Endothelial cell of umbilical vein (primary cell): ENCODE data around the gene SMC5. TPM values are rescaled to one million over a fixed set of nuclear protein-coding genes. Genes with fewer than 3 reads are reported as not detected.
A peak's percentile ranks its signal among the peaks of the same experiment; 100 is the strongest.

Experiments used
- BruUV-seq: library from RNA; stranded (reverse); fragments of 400-500 nt; replicated peaks from 2 replicates; lab custom pipeline; 2021; lab: Mats Ljungman, UMichigan
- CTCF ChIA-PET: fragments of 300-600, 350-600 bp; sonication (Branson Sonifier 250); formaldehyde crosslinking; loops from one replicate; lab custom pipeline; 2021; ENCODE audit warnings: antibody characterized with exemption, inconsistent platforms; lab: Charles Lee
- POLR2A ChIA-PET: fragments of 300-600, 350-600 bp; sonication (Branson Sonifier 250); formaldehyde crosslinking; loops from one replicate; lab custom pipeline; 2021; ENCODE audit warnings: antibody characterized with exemption, inconsistent platforms; lab: Charles Lee
- DNase-seq: peaks from one replicate; pipeline ENCODE4 v3.0.0-alpha.2; 2011; ENCODE audit warnings: low read depth, low spot score
- FAIRE-seq: peaks from 2 replicates; lab custom pipeline; 2011; peaks lifted over from hg19 to GRCh38; lab: Jason Lieb, UNC
- H2AFZ ChIP-seq: 2 replicates; pipeline ENCODE4 v1.6.0; 2012; ENCODE audit warnings: low read depth, low read length, control low read depth, inconsistent platforms
- H3K27ac ChIP-seq: 2 replicates; pipeline ENCODE4 v1.5.1; 2011; ENCODE audit warnings: low read depth, mild to moderate bottlenecking, control low read depth, low read length, moderate library complexity; ENCODE audit not compliant: insufficient read depth
- H3K27me3 ChIP-seq, 2 experiments: 2 replicates each; pipeline versions ENCODE4 v1.6.0 to v1.6.1; 2011; ENCODE audit warnings: low read length in 2 of 2, mixed read lengths in 1 of 2; ENCODE audit not compliant: control insufficient read depth in 2 of 2, insufficient read depth in 2 of 2
- H3K36me3 ChIP-seq, 2 experiments: 2 replicates in 1 of 2; 3 replicates in 1 of 2; pipeline ENCODE4 v1.5.1; 2011; ENCODE audit warnings: low read length in 2 of 2, mild to moderate bottlenecking in 1 of 2, moderate library complexity in 1 of 2; ENCODE audit not compliant: control insufficient read depth in 2 of 2, insufficient read depth in 2 of 2; ENCODE audit errors: extremely low read depth in 1 of 2
- H3K4me1 ChIP-seq: 3 replicates; pipeline ENCODE4 v1.5.1; 2011; ENCODE audit warnings: mild to moderate bottlenecking, low read length; ENCODE audit not compliant: control insufficient read depth, insufficient read depth; ENCODE audit errors: extremely low read depth
- H3K4me2 ChIP-seq: 2 replicates; pipeline ENCODE4 v1.6.1; 2011; ENCODE audit warnings: low read length, control low read depth, mixed read lengths; ENCODE audit not compliant: insufficient read depth
- H3K4me3 ChIP-seq, 3 experiments: fragments of 200-600 bp in 1 of 3; sonication (generic), shearing (Covaris generic) in 1 of 3; replicated peaks in 1 of 3; 2 replicates each; pipeline ENCODE4 v1.5.1; 2011 to 2016; ENCODE audit warnings: control low read depth in 3 of 3, low read length in 3 of 3, mild to moderate bottlenecking in 2 of 3, inconsistent platforms in 1 of 3, low read depth in 1 of 3, moderate library complexity in 1 of 3; ENCODE audit not compliant: insufficient read depth in 1 of 3
- H3K79me2 ChIP-seq: 2 replicates; pipeline ENCODE4 v1.6.0; 2012; ENCODE audit warnings: low read length, inconsistent platforms; ENCODE audit not compliant: control insufficient read depth, insufficient read depth
- H3K9ac ChIP-seq: replicated peaks from 2 replicates; pipeline ENCODE3; 2011; ENCODE audit warnings: low read length, control low read depth; ENCODE audit not compliant: insufficient read depth; ENCODE audit errors: extremely low read depth
- H3K9me1 ChIP-seq: replicated peaks from 3 replicates; pipeline ENCODE4 v1.6.0; 2011; ENCODE audit warnings: mild to moderate bottlenecking, low read length; ENCODE audit not compliant: control insufficient read depth, insufficient read depth; ENCODE audit errors: extremely low read depth
- H3K9me3 ChIP-seq: replicated peaks from 2 replicates; pipeline ENCODE4 v1.5.1; 2012; ENCODE audit warnings: low read length, inconsistent platforms; ENCODE audit not compliant: control insufficient read depth, insufficient read depth
- H4K20me1 ChIP-seq: replicated peaks from 2 replicates; pipeline ENCODE3; 2011; ENCODE audit warnings: mild to moderate bottlenecking, low read length; ENCODE audit not compliant: control insufficient read depth, insufficient read depth; ENCODE audit errors: extremely low read depth
- CTCF ChIP-seq, 2 donors: IDR thresholded peaks; 1 replicate in 1 of 2; 2 replicates in 1 of 2; pipeline ENCODE4 v1.5.1; 2011; ENCODE audit warnings: low read length in 2 of 2, mild to moderate bottlenecking in 2 of 2, moderate library complexity in 2 of 2, control low read depth in 1 of 2, inconsistent platforms in 1 of 2, low read depth in 1 of 2; ENCODE audit not compliant: insufficient read depth in 1 of 2; ENCODE audit errors: extremely low read depth in 1 of 2
- EZH2 ChIP-seq: IDR thresholded peaks from 2 replicates; pipeline ENCODE4 v1.6.1; 2012; ENCODE audit warnings: borderline replicate concordance, low read depth, mild to moderate bottlenecking, moderate library complexity, low read length, inconsistent platforms; ENCODE audit not compliant: severe bottlenecking
- FOS ChIP-seq: IDR thresholded peaks from 2 replicates; pipeline ENCODE4 v1.6.1; 2011; ENCODE audit warnings: mild to moderate bottlenecking, low read length, moderate library complexity, borderline replicate concordance; ENCODE audit not compliant: insufficient read depth
- GATA2 ChIP-seq: IDR thresholded peaks from 2 replicates; pipeline ENCODE4 v1.7.0; 2011; ENCODE audit warnings: low read depth, mild to moderate bottlenecking, moderate library complexity, mixed read lengths, low read length; ENCODE audit not compliant: insufficient read length, insufficient read depth
- JUN ChIP-seq: IDR thresholded peaks from 2 replicates; pipeline ENCODE4 v1.6.1; 2011; ENCODE audit warnings: borderline replicate concordance, low read depth; ENCODE audit not compliant: insufficient read length, insufficient read depth
- MAX ChIP-seq: IDR thresholded peaks from 2 replicates; pipeline ENCODE4 v1.6.1; 2011; ENCODE audit not compliant: insufficient read depth, insufficient read length
- MYC ChIP-seq: IDR thresholded peaks from one replicate; pipeline ENCODE4 v1.6.1; 2011; ENCODE audit warnings: mild to moderate bottlenecking, low read depth, low read length
- POLR2A ChIP-seq: IDR thresholded peaks from 2 replicates; pipeline ENCODE4 v1.6.1; 2012; ENCODE audit warnings: low read depth, mild to moderate bottlenecking, control low read depth, low read length
- POLR2AphosphoS5 ChIP-seq: IDR thresholded peaks from 2 replicates; pipeline ENCODE4 v1.6.1; 2012; ENCODE audit warnings: low read depth, mild to moderate bottlenecking, control low read depth, low read length, moderate library complexity; ENCODE audit not compliant: insufficient read depth
- dilution Hi-C: fragments of 300-500 bp; cut with MboI; formaldehyde crosslinking; loops from one replicate; pipeline ENCODE4 v1.15.0; 2019; ENCODE audit warnings: low sequenced_read_pairs; ENCODE audit not compliant: extremely low pct_ligation_motif_present
- intact Hi-C: fragments of 100-400 bp; cut with micrococcal nuclease; formaldehyde crosslinking; loops from one replicate; pipeline ENCODE4 v1.10.0; 2022
- polyA plus RNA-seq, 4 experiments: library from polyadenylated mRNA; depleted of rRNA in 3 of 4; stranded (reverse) in 3 of 4; unstranded in 1 of 4; fragments of >200 nt; gene quantifications; 2 replicates each; pipeline versions ENCODE4 v1.2.1 to v1.2.3, GENCODE V29; 2011 to 2012; ENCODE audit warnings: missing spikeins in 1 of 4
- total RNA-seq: library from RNA; stranded (reverse); gene quantifications from 2 replicates; pipeline ENCODE4 v1.2.3, GENCODE V29; 2021

The SMC5 gene
- total and polyA plus RNA-seq, 2 donors (not counting 3 experiments of a cell fraction or from before 2014, with no cell fraction given): 17.1 to 32.8 TPM

GRCh38 chr9:70262366-70262765 is 3.6 kb downstream of the SMC5 start:
- dilution Hi-C loops: no loop called here

More at GRCh38 chr9:70262366-70262765, 3.6 kb downstream of the SMC5 start:
- H3K4me2 ChIP-seq: peak overlapping the region; percentile 21
- DNase-seq: no peak
- intact Hi-C loops: no loop called here
- ChIA-PET CTCF (interaction anchor here (1.0 to 1.5 kb wide), 2 partner anchors 9 to 12 kb away, joined by 4 to 6 read pairs; no protein-coding TSS in a partner anchor), POLR2A (no interaction called here)
- H3K9me3 ChIP-seq: no peaks in the 10 kb centered on the region
- no peak overlapping the region for H3K4me3 ChIP-seq
- no peak overlapping the region for H3K9ac ChIP-seq
- H3K9me1 ChIP-seq: no peaks in the 10 kb centered on the region
- peaks cover 5 to 22% of the 10 kb centered on the region in 2 experiments for H3K36me3 ChIP-seq
- no peak overlapping the region for H2AFZ ChIP-seq
- no TSS peak for BruUV-seq
- no peak overlapping the region for H3K27ac ChIP-seq
- no peak for FAIRE-seq
- H3K27me3 ChIP-seq: no peaks in the 10 kb centered on the region
- no peak for TF ChIP-seq CTCF (IDR thresholded peaks at IDR 0.05; ENCODE audit: extremely low read depth in 1 of 2, insufficient read depth in 1 of 2, low read depth in 1 of 2, low read length in 2 of 2)
- no peak for TF ChIP-seq MYC
- no peak for TF ChIP-seq GATA2
- TF ChIP-seq EZH2: no peak
- no peak for TF ChIP-seq MAX
- no peak for TF ChIP-seq FOS
- no peak for TF ChIP-seq POLR2A
- no peak for TF ChIP-seq POLR2AphosphoS5
- no peak for TF ChIP-seq JUN
- H3K4me1 ChIP-seq: peaks cover 21% of the 10 kb centered on the region
- H4K20me1 ChIP-seq: peaks cover 2% of the 10 kb centered on the region
- peaks cover 63% of the 10 kb centered on the region for H3K79me2 ChIP-seq
